HepG2 (cell line): ENCODE results near the gene WNK2. TPM values are rescaled to one million over a fixed set of nuclear protein-coding genes. Genes with fewer than 3 reads are reported as not detected.

Experiments
- GATAD2A ChIP-seq: IDR thresholded peaks from 2 replicates; pipeline ENCODE4 v1.6.1; 2016
- HNF4A ChIP-seq: sonication (generic); formaldehyde crosslinking; IDR thresholded peaks from 2 replicates; pipeline ENCODE4 v1.4.0; 2020; ENCODE audit warnings: missing genetic modification reagents
- KDM5B ChIP-seq: sonication (generic); formaldehyde crosslinking; IDR thresholded peaks from 2 replicates; pipeline ENCODE4 v1.4.0; 2020; ENCODE audit warnings: missing genetic modification reagents, mild to moderate bottlenecking, borderline replicate concordance
- MTF1 ChIP-seq: sonication (generic); formaldehyde crosslinking; IDR thresholded peaks from 2 replicates; pipeline ENCODE4 v1.5.0; 2020; ENCODE audit warnings: missing genetic modification reagents
- NFE2 ChIP-seq: sonication (generic); formaldehyde crosslinking; IDR thresholded peaks from 2 replicates; pipeline ENCODE4 v1.4.0; 2020; ENCODE audit warnings: missing genetic modification reagents
- NFIB ChIP-seq: sonication (generic); formaldehyde crosslinking; IDR thresholded peaks from 2 replicates; pipeline ENCODE4 v1.9.0; 2021; ENCODE audit warnings: missing genetic modification reagents, mild to moderate bottlenecking, borderline replicate concordance
- POGZ ChIP-seq: sonication (generic); formaldehyde crosslinking; IDR thresholded peaks from 2 replicates; pipeline ENCODE4 v1.4.0; 2020; ENCODE audit warnings: mild to moderate bottlenecking, missing genetic modification reagents
- SMARCC2 ChIP-seq: fragments of 450-650 bp; IDR thresholded peaks from 2 replicates; pipeline ENCODE4 v1.6.1; 2017; ENCODE audit warnings: antibody characterized with exemption, mild to moderate bottlenecking
- TOPORS ChIP-seq: sonication (generic); formaldehyde crosslinking; IDR thresholded peaks from 2 replicates; pipeline ENCODE4 v1.8.0; 2023; ENCODE audit warnings: mild to moderate bottlenecking, missing genetic modification reagents
- YEATS2 ChIP-seq: sonication (generic); formaldehyde crosslinking; IDR thresholded peaks from 2 replicates; pipeline ENCODE4 v1.4.0; 2020; ENCODE audit warnings: missing genetic modification reagents, borderline replicate concordance
- ZBTB38 ChIP-seq: sonication (generic); formaldehyde crosslinking; IDR thresholded peaks from 2 replicates; pipeline ENCODE4 v1.5.1; 2020; ENCODE audit warnings: mild to moderate bottlenecking, missing genetic modification reagents
- ZBTB8A ChIP-seq: sonication (generic); formaldehyde crosslinking; IDR thresholded peaks from 2 replicates; pipeline ENCODE4 v1.4.0; 2020; ENCODE audit warnings: mild to moderate bottlenecking, low read depth, missing genetic modification reagents, borderline replicate concordance
- ZFP62 ChIP-seq: sonication (generic); formaldehyde crosslinking; IDR thresholded peaks from 2 replicates; pipeline ENCODE4 v1.4.0; 2020; ENCODE audit warnings: missing genetic modification reagents
- ZKSCAN5 ChIP-seq: sonication (generic); formaldehyde crosslinking; IDR thresholded peaks from 2 replicates; pipeline ENCODE4 v1.5.1; 2020; ENCODE audit warnings: mild to moderate bottlenecking, missing genetic modification reagents
- ZNF160 ChIP-seq: sonication (generic); formaldehyde crosslinking; IDR thresholded peaks from 2 replicates; pipeline ENCODE4 v1.8.0; 2022; ENCODE audit warnings: mild to moderate bottlenecking, inconsistent platforms, missing genetic modification reagents
- ZNF331 ChIP-seq: sonication (generic); formaldehyde crosslinking; IDR thresholded peaks from 2 replicates; pipeline ENCODE4 v1.4.0; 2020; ENCODE audit warnings: missing genetic modification reagents
- ZNF792 ChIP-seq: IDR thresholded peaks from 2 replicates; pipeline ENCODE4 v1.6.1; 2016
- ZSCAN12 ChIP-seq: sonication (generic); formaldehyde crosslinking; IDR thresholded peaks from 2 replicates; pipeline ENCODE4 v1.9.0; 2021; ENCODE audit warnings: mild to moderate bottlenecking, missing genetic modification reagents
- polyA plus RNA-seq, 8 experiments: library from polyadenylated mRNA; depleted of rRNA in 3 of 8; stranded (reverse) in 7 of 8; unstranded in 1 of 8; fragments of >200 nt; fragmentation: Illumina TruSeq in 4 of 8; extraction: Trizol in 4 of 8; gene quantifications; 2 replicates each; pipeline versions ENCODE4 v1.2.1 to v1.2.3, GENCODE V29; 2011 to 2016; ENCODE audit warnings: low read depth in 4 of 8, missing spikeins in 1 of 8, mixed read lengths in 1 of 8; ENCODE audit not compliant: insufficient read depth in 1 of 8
- total RNA-seq, 5 experiments: library from RNA; depleted of rRNA; stranded (reverse); fragments of >200 nt; fragmentation: Illumina TruSeq; extraction: Trizol; gene quantifications; 2 replicates each; pipeline ENCODE4 v1.2.3, GENCODE V29; 2016; ENCODE audit warnings: low read depth in 1 of 5
- TF ChIP-seq, protein P1 (sequence below): IDR thresholded peaks from 2 replicates; pipeline ENCODE4 v1.6.1; 2016; ENCODE audit warnings: low read depth, borderline replicate concordance
- TF ChIP-seq, protein P2 (sequence below): IDR thresholded peaks from 2 replicates; pipeline ENCODE4 v1.6.1; 2016; ENCODE audit warnings: mild to moderate bottlenecking
- TF ChIP-seq, protein P3 (sequence below): sonication (generic); formaldehyde crosslinking; conservative IDR thresholded peaks from 2 replicates; pipeline ENCODE4 v1.4.0; 2020; ENCODE audit warnings: mild to moderate bottlenecking, missing genetic modification reagents, moderate library complexity

WNK2 gene
- total and polyA plus RNA-seq, 2 of the 13 experiments (the other 11 are each of a cell fraction or from before 2014, with no cell fraction given) = 10.5 to 12.0 TPM

DNA sequence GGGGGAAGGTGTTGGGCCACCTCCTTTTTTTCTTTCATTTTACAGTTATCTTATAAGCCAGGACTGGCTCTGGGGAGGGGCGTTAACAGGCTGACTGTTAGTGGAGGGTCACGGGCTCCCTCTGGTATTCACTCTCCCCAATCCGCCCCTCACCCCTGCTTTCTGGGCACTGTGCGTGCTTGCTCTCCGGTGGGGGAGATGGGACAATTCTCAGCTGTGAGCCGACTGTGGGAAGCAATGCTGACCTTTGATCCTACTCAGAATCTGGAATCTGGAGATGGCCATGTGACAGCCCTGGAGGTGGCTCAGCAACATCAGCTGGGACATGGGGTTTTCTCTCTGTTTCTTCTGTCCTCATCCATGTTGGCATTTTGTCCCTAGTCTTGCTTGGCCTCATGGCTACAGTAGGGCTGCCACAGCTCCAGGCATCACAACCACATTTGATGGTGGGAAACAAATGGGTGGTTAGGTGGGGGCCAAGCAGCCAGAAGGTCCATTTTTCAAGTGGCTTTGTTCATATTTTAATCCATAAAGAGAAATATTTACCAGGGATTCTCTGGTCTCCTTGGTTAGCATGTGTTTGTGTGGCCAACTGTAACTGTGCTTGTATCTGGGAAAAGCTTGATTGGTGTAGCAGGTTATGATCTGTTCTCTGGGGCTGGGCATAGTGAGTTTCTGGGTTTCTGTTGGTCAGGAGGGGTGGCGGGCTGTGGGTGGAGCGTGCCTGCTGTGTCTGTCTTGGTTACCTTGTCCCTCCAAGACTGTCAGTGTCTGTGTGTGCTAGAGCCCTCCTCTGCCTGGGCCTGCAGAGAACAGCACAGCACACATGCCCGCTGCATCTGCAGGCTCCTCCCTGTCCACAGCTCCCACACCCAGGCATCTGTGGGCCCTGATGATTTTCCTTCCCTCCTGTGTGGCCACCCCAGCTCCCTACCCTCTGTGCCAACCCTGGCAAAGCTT, 12.4 kb downstream of the WNK2 start (continued):
- TF ChIP-seq HNF4A (CRISPR knock-in tag) (peak; percentile 85), NFIB (CRISPR knock-in tag) (no peak), YEATS2 (CRISPR knock-in tag) (no peak), NFE2 (CRISPR knock-in tag) (no peak), ZNF792 (CRISPR knock-in tag) (peak; percentile 25; the same call in 1 of the 2 replicates), ZSCAN12 (CRISPR knock-in tag) (no peak), ZNF331 (CRISPR knock-in tag) (peak; percentile 49), KDM5B (CRISPR knock-in tag) (no peak), POGZ (CRISPR knock-in tag) (peak; percentile 32; the same call in 1 of the 2 replicates), MTF1 (CRISPR knock-in tag) (no peak), ZKSCAN5 (CRISPR knock-in tag) (no peak), SMARCC2 (no peak), ZFP62 (CRISPR knock-in tag) (no peak), TOPORS (CRISPR knock-in tag) (no peak), GATAD2A (CRISPR knock-in tag) (peak; percentile 47), ZNF160 (CRISPR knock-in tag) (no peak), ZBTB8A (CRISPR knock-in tag) (no peak), ZBTB38 (CRISPR knock-in tag) (0 out of 2 replicates have a peak, but pooled peaks have one; percentile 29)
- TF ChIP-seq, protein P1, sequence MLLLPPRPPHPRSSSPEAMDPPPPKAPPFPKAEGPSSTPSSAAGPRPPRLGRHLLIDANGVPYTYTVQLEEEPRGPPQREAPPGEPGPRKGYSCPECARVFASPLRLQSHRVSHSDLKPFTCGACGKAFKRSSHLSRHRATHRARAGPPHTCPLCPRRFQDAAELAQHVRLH (CRISPR knock-in tag) = 0 out of 2 replicates have a peak, but pooled peaks have one; percentile 26
- TF ChIP-seq, protein P2, sequence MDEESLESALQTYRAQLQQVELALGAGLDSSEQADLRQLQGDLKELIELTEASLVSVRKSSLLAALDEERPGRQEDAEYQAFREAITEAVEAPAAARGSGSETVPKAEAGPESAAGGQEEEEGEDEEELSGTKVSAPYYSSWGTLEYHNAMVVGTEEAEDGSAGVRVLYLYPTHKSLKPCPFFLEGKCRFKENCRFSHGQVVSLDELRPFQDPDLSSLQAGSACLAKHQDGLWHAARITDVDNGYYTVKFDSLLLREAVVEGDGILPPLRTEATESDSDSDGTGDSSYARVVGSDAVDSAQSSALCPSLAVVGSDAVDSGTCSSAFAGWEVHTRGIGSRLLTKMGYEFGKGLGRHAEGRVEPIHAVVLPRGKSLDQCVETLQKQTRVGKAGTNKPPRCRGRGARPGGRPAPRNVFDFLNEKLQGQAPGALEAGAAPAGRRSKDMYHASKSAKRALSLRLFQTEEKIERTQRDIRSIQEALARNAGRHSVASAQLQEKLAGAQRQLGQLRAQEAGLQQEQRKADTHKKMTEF (CRISPR knock-in tag) = peak; percentile 45; the same call in 1 of the 2 replicates
- TF ChIP-seq, protein P3, sequence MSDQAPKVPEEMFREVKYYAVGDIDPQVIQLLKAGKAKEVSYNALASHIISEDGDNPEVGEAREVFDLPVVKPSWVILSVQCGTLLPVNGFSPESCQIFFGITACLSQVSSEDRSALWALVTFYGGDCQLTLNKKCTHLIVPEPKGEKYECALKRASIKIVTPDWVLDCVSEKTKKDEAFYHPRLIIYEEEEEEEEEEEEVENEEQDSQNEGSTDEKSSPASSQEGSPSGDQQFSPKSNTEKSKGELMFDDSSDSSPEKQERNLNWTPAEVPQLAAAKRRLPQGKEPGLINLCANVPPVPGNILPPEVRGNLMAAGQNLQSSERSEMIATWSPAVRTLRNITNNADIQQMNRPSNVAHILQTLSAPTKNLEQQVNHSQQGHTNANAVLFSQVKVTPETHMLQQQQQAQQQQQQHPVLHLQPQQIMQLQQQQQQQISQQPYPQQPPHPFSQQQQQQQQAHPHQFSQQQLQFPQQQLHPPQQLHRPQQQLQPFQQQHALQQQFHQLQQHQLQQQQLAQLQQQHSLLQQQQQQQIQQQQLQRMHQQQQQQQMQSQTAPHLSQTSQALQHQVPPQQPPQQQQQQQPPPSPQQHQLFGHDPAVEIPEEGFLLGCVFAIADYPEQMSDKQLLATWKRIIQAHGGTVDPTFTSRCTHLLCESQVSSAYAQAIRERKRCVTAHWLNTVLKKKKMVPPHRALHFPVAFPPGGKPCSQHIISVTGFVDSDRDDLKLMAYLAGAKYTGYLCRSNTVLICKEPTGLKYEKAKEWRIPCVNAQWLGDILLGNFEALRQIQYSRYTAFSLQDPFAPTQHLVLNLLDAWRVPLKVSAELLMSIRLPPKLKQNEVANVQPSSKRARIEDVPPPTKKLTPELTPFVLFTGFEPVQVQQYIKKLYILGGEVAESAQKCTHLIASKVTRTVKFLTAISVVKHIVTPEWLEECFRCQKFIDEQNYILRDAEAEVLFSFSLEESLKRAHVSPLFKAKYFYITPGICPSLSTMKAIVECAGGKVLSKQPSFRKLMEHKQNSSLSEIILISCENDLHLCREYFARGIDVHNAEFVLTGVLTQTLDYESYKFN (CRISPR knock-in tag) = peak; percentile 42; the same call in 1 of the 2 replicates
